DND-41 (cell line): Measurements from ENCODE around the gene LSMEM2.

Experiments
- ATAC-seq: fragments of 200-7000 bp; cut with Tn5 transposase; 3 replicates; pipeline ENCODE4 v1.9.1; 2021; ENCODE audit warnings: low read depth; ENCODE audit not compliant: insufficient read depth
- DNase-seq: peaks from one replicate; pipeline ENCODE4 v3.0.0-alpha.2; 2020
- H2AFZ ChIP-seq: 2 replicates; pipeline ENCODE4 v1.6.0; 2012; ENCODE audit warnings: low read depth, low read length
- H3K27ac ChIP-seq: 2 replicates; pipeline ENCODE4 v1.5.1; 2012; ENCODE audit warnings: low read length, inconsistent platforms
- H3K27me3 ChIP-seq: fragments of 200-600 bp; sonication (generic); 2 replicates; pipeline ENCODE4 v1.6.0; 2012; ENCODE audit warnings: low read length, mild to moderate bottlenecking, inconsistent platforms; ENCODE audit not compliant: insufficient read depth, poor library complexity
- H3K36me3 ChIP-seq: 2 replicates; pipeline ENCODE4 v1.5.1; 2012; ENCODE audit warnings: low read length, inconsistent platforms; ENCODE audit not compliant: insufficient read depth
- H3K4me1 ChIP-seq: 2 replicates; pipeline ENCODE4 v1.5.1; 2012; ENCODE audit warnings: mild to moderate bottlenecking, low read length; ENCODE audit not compliant: insufficient read depth
- H3K4me2 ChIP-seq: 2 replicates; pipeline ENCODE4 v1.6.0; 2012; ENCODE audit warnings: mild to moderate bottlenecking, moderate library complexity, low read length, inconsistent platforms; ENCODE audit not compliant: insufficient read depth
- H3K4me3 ChIP-seq, 2 experiments: fragments of 200-600 bp in 1 of 2; shearing (Covaris generic) in 1 of 2; 2 replicates each; pipeline ENCODE4 v1.5.1; 2012 to 2016; ENCODE audit warnings: inconsistent platforms in 2 of 2, low read length in 2 of 2, mild to moderate bottlenecking in 2 of 2, low read depth in 1 of 2, moderate library complexity in 1 of 2
- H3K79me2 ChIP-seq: 2 replicates; pipeline ENCODE4 v1.6.0; 2012; ENCODE audit warnings: low read length, inconsistent platforms; ENCODE audit not compliant: insufficient read depth
- H3K9ac ChIP-seq: 2 replicates; pipeline ENCODE4 v1.6.0; 2012; ENCODE audit warnings: low read depth, mild to moderate bottlenecking, inconsistent platforms, low read length, moderate library complexity
- H3K9me3 ChIP-seq: 2 replicates; pipeline ENCODE4 v1.5.1; 2012; ENCODE audit warnings: low read length, moderate library complexity, mild to moderate bottlenecking, inconsistent platforms; ENCODE audit not compliant: insufficient read depth, severe bottlenecking
- H4K20me1 ChIP-seq: 2 replicates; pipeline ENCODE4 v1.6.0; 2012; ENCODE audit warnings: low read length; ENCODE audit not compliant: insufficient read depth
- EZH2 ChIP-seq: IDR thresholded peaks from 3 replicates; pipeline ENCODE4 v1.6.1; 2012; ENCODE audit warnings: borderline replicate concordance, low read depth, mild to moderate bottlenecking, moderate library complexity, low read length, inconsistent platforms; ENCODE audit not compliant: severe bottlenecking
- TF ChIP-seq, protein P1 (sequence below): IDR thresholded peaks from 2 replicates; pipeline ENCODE4 v1.5.1; 2012; ENCODE audit warnings: borderline replicate concordance, low read length, moderate library complexity, mild to moderate bottlenecking; ENCODE audit not compliant: poor library complexity, severe bottlenecking; ENCODE audit errors: extremely low read depth

The LSMEM2 gene

DNA sequence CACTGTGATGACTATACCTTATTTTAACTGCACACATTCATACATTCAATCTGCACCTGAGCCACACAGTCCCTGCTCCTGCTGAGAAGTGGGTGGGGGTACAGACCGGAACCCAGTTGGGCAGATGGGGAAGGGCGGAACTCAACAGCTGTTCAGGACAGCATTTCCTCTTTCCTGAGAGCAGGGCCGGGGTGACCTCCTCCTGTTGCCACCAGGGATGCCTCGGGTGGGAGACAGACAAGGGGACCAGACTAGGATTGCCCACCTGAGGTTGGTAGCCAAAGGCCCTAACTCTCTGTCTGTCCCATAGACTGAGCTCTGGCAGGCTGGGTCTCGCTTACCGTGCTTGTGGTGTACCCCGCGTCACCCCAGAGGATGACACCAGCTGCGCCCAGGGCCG, 39.7 kb downstream of the LSMEM2 start:
- DNase-seq (no peak), ATAC-seq (no peak)
- H3K79me2 ChIP-seq = peaks cover 24% of the 10 kb centered on the region
- peak overlapping the region; percentile 78; the same call in 1 of the 2 replicates for H3K4me2 ChIP-seq
- no peak overlapping the region for H3K9ac ChIP-seq
- no peak overlapping the region for H2AFZ ChIP-seq
- H3K27ac ChIP-seq = no peak overlapping the region
- H3K27me3 ChIP-seq = no peaks in the 10 kb centered on the region
- H3K4me1 ChIP-seq = peaks cover 42% of the 10 kb centered on the region
- TF ChIP-seq, protein P1, sequence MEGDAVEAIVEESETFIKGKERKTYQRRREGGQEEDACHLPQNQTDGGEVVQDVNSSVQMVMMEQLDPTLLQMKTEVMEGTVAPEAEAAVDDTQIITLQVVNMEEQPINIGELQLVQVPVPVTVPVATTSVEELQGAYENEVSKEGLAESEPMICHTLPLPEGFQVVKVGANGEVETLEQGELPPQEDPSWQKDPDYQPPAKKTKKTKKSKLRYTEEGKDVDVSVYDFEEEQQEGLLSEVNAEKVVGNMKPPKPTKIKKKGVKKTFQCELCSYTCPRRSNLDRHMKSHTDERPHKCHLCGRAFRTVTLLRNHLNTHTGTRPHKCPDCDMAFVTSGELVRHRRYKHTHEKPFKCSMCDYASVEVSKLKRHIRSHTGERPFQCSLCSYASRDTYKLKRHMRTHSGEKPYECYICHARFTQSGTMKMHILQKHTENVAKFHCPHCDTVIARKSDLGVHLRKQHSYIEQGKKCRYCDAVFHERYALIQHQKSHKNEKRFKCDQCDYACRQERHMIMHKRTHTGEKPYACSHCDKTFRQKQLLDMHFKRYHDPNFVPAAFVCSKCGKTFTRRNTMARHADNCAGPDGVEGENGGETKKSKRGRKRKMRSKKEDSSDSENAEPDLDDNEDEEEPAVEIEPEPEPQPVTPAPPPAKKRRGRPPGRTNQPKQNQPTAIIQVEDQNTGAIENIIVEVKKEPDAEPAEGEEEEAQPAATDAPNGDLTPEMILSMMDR = no peak
- no peak for TF ChIP-seq EZH2
- peaks cover 19% of the 10 kb centered on the region; the same call in 1 of the 2 replicates for H4K20me1 ChIP-seq
- no peak overlapping the region for H3K4me3 ChIP-seq
- no peaks in the 10 kb centered on the region for H3K9me3 ChIP-seq
- peaks cover 44% of the 10 kb centered on the region for H3K36me3 ChIP-seq

DNA sequence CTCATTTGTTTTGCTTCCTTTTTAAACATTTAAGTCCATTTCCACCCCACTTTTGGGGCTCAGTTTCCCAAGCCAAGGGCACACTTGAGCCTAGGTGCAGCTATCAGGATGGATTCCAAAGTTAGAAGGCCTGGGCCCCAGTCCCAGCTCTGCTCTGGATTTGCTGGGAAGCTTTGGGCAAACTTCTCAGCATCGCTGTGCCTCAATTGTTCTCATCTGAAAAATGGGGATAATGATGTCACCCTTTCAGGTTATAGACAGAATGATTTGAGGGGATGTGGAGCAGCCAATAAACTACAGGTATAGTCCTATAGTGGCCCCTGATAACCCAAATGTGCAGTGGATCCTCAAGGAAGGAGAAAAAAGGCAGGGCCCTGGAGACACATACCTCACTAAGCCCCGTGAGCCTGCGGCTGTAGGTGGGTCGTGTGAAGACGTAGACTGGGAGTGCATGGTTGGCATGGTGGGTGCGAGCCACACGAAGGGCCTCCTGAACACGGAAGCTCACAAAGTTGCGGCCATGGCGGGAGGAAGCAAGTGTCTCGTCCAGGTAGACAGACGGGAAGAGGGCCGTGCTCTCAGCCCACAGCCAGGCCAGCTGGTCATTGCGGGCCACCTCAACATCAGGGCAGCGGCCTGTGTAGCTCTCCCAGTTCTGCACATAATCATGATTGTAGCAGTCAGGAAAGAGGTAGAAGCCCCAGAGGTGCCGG, 40.5 kb downstream of the LSMEM2 start:
- Histone ChIP-seq H3K79me2 (peaks cover 24% of the 10 kb centered on the region), H3K9me3 (no peaks in the 10 kb centered on the region), H3K9ac (no peak overlapping the region), H3K27ac (no peak overlapping the region), H3K27me3 (no peaks in the 10 kb centered on the region), H2AFZ (no peak overlapping the region), H4K20me1 (peaks cover 19% of the 10 kb centered on the region; the same call in 1 of the 2 replicates), H3K4me2 (peak overlapping the region; percentile 78; the same call in 1 of the 2 replicates), H3K4me3 (peak overlapping the region in 1 of 2 experiments; percentile 74; a peak in 2 of 4 replicates), H3K36me3 (peaks cover 48% of the 10 kb centered on the region), H3K4me1 (peaks cover 42% of the 10 kb centered on the region)
- TF ChIP-seq EZH2 = no peak
- TF ChIP-seq, protein P1 = no peak
- ATAC-seq (no peak), DNase-seq (no peak)

DNA sequence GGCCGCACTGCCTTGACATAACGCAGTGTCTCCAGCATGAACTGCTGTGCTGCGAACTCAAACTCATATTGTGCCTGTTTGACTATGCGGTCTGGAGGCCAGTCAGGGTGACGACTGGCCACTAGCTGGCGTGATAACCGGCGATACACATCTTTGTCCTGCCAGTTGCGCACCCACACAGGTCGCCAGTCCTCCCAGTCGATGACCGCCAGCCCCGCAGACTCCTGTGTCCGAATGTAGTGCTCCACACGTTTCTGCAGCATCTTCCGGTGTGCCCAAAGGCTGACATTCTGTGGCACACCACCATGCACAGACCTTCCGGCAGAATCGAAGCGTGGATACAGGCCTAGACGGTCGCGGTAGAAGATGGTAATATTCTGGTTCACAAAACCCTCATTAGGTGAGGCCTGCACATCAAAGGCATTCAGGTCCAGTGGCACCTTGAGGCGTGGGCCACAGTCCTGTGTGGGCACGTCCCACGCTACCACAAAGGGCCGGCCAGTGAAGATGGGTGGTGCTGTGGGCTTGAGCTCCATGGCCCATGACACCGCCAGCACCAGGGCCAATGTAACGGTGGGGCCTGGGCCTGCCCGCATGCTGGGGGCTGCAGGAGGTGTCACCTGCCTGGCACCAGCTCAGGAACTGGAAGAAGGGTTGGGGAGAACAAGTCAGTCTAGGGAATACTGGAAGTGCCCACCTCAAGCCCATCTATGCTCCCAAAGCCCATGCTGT, 41.2 kb downstream of the LSMEM2 start:
- Histone ChIP-seq H3K9me3 (no peaks in the 10 kb centered on the region), H3K9ac (peak overlapping the region; percentile 62), H4K20me1 (peaks cover 19% of the 10 kb centered on the region; the same call in 1 of the 2 replicates), H3K27me3 (no peaks in the 10 kb centered on the region), H3K4me1 (peaks cover 42% of the 10 kb centered on the region), H3K4me2 (peak overlapping the region; percentile 78), H3K79me2 (peaks cover 24% of the 10 kb centered on the region), H3K36me3 (peaks cover 52% of the 10 kb centered on the region), H3K27ac (peak overlapping the region; percentile 100), H2AFZ (peak overlapping the region; percentile 100), H3K4me3 (peak overlapping the region; percentile 44 to 74; a peak in 3 of 4 replicates)
- DNase-seq (no peak), ATAC-seq (no peak)
- TF ChIP-seq, protein P1 = no peak
- no peak for TF ChIP-seq EZH2
